ENCODE measurements around the gene MNAT1.

DNA sequence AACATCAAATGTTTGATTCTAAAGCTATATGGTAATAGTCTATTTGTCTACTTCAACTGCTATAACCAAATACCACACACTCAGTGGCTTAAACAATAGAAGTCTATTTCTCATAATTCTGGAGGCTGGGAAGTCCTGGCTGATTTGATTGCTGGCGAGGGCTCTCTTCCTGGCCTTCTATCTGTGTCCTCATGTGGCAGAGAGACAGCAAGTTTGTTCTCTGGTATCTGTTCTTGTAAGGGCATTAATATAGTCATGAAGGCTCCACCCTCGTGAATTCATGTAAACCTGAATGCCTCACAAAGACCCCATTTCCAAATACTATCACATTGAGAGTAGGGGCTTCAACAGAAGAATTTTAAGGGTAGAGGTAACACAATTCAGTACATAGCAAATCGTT, 212.2 kb downstream of the MNAT1 start:
- no peak for TF ChIP-seq POLR2A (IDR thresholded peaks at IDR 0.05; ENCODE audit: low read depth, low read length)
- TF ChIP-seq POLR2AphosphoS5 (IDR thresholded peaks at IDR 0.05; ENCODE audit: low read depth, low read length), result no peak
- no peak for TF ChIP-seq TAF1 (IDR thresholded peaks at IDR 0.05; ENCODE audit: low read depth, low read length)

Data from GM12891 (cell line).